HG03103 (cell line): ENCODE results near the gene SNTB2.
"Not testable (repeated sequence)": the region's sequence is repeated elsewhere in the genome, so short reads cannot be mapped to it uniquely, and the experiment has no call there.

ENCODE experiments used
- ATAC-seq: cut with Tn5 transposase; IDR thresholded peaks from one replicate; pipeline ENCODE4 v1.9.1; 2021; ENCODE audit warnings: low read depth; ENCODE audit not compliant: unreplicated experiment

The SNTB2 gene

GRCh38 chr16:69186642-69187445, at the start of gene SNTB2:
Gene SNTB2, plus strand, starts transcription at chr16:69187164. Its CDS starts 3 bp downstream, at chr16:69187167.
- ATAC-seq, result peak; percentile 74

- ATAC-seq, result no peak
These were observed 48.4 kb upstream of the SNTB2 start for GRCh38 chr16:69138608-69139007.

GRCh38 chr16:69139464-69139863, 47.5 kb upstream of the SNTB2 start:
- ATAC-seq, result not testable (repeated sequence)

- no peak for ATAC-seq
These were observed 46.0 kb upstream of the SNTB2 start for GRCh38 chr16:69141014-69141413.

- ATAC-seq, result no peak
These were observed 45.0 kb upstream of the SNTB2 start for GRCh38 chr16:69141936-69142335.

GRCh38 chr16:69143116-69143515, 43.8 kb upstream of the SNTB2 start:
- ATAC-seq, result no peak

GRCh38 chr16:69145658-69146057, 41.3 kb upstream of the SNTB2 start:
- no peak for ATAC-seq

GRCh38 chr16:69149621-69150020, 37.3 kb upstream of the SNTB2 start:
- ATAC-seq, result not testable (repeated sequence)

- ATAC-seq, result no peak
These were observed 36.7 kb upstream of the SNTB2 start for GRCh38 chr16:69150146-69150865.

GRCh38 chr16:69157196-69157595, 29.8 kb upstream of the SNTB2 start:
- ATAC-seq, result no peak

- ATAC-seq, result no peak
These were observed 26.8 kb upstream of the SNTB2 start for GRCh38 chr16:69160192-69160591.

GRCh38 chr16:69165584-69165983, 21.4 kb upstream of the SNTB2 start:
- no peak for ATAC-seq

GRCh38 chr16:69166221-69166833, 20.6 kb upstream of the SNTB2 start:
- no peak for ATAC-seq

- no peak for ATAC-seq
These were observed 19.7 kb upstream of the SNTB2 start for GRCh38 chr16:69166946-69167930.

- no peak for ATAC-seq
These were observed 17.9 kb upstream of the SNTB2 start for GRCh38 chr16:69169051-69169450.

- ATAC-seq, result no peak
These were observed 17.2 kb upstream of the SNTB2 start for GRCh38 chr16:69169607-69170352.

- ATAC-seq, result no peak
These were observed 15.5 kb upstream of the SNTB2 start for GRCh38 chr16:69171325-69172084.

GRCh38 chr16:69176033-69176800, 10.7 kb upstream of the SNTB2 start:
- no peak for ATAC-seq
